Measurements from ENCODE around the gene EXOC4. TPM values are rescaled to one million over a fixed set of nuclear protein-coding genes. Genes with fewer than 3 reads are reported as not detected.

The EXOC4 gene
- total RNA-seq, 1 experiment from 2014 or later = 75.8 TPM

DNA sequence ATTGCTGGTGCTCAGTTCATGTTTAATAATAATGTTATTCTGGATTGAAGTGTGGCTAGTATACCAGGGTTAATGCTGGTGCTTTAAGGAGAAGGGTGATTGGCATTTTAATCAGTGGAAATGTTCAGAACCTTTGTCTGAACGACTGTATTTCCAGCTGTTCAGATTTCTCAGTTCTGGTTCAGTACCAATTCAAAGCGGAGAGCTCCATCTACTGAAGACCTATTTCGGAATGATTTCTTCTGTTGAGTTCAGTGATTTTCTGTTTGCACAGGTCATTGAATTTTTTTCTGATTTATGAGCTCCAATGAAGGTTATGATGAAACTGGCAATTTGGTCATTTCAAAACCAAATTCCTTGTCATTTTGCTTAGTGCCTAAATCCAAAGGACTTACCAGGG lies 160.1 kb downstream of the EXOC4 start:
- Histone ChIP-seq H3K9me3 (ENCODE audit: control insufficient read depth, low read depth, low read length) (no peaks in the 10 kb centered on the region), H3K4me1 (ENCODE audit: insufficient read depth, low read length) (no peaks in the 10 kb centered on the region), H3K27ac (ENCODE audit: insufficient read length, low read depth, low read length) (no peak overlapping the region), H3K4me2 (ENCODE audit: insufficient read depth, insufficient read length, low read length) (no peak overlapping the region), H4K5ac (ENCODE audit: insufficient read length, low read depth, low read length) (no peak overlapping the region), H3T11ph (ENCODE audit: low read length) (no peak overlapping the region), H3K79me2 (ENCODE audit: insufficient read depth, low read length) (no peaks in the 10 kb centered on the region), H2BK12ac (ENCODE audit: insufficient read length, low read depth, low read length) (no peak overlapping the region), H4K91ac (ENCODE audit: insufficient read length, low read depth, low read length) (no peak overlapping the region), H3K14ac (ENCODE audit: insufficient read depth, low read length) (no peak overlapping the region), H2BK120ac (ENCODE audit: low read depth, low read length, poor library complexity, severe bottlenecking) (no peak overlapping the region), H3K79me1 (ENCODE audit: insufficient read depth, low read depth, low read length, poor library complexity, severe bottlenecking) (no peaks in the 10 kb centered on the region), H3K4ac (ENCODE audit: low read depth, low read length) (no peak overlapping the region), H3K18ac (ENCODE audit: insufficient read length, low read depth, low read length) (no peak overlapping the region), H2BK20ac (ENCODE audit: low read depth, low read length, poor library complexity, severe bottlenecking) (no peak overlapping the region), H4K8ac (replicated peaks; ENCODE audit: insufficient read length, low read depth, low read length) (no peak overlapping the region), H3K56ac (ENCODE audit: insufficient read length, low read depth, low read length) (no peak overlapping the region), H2AK5ac (ENCODE audit: insufficient read length, low read length) (no peak overlapping the region), H2AFZ (ENCODE audit: low read length) (no peak overlapping the region), H3K27me3 (ENCODE audit: insufficient read depth, low read length) (no peaks in the 10 kb centered on the region), H4K20me1 (ENCODE audit: control insufficient read depth, insufficient read depth, insufficient read length) (no peaks in the 10 kb centered on the region), H3K23me2 (ENCODE audit: insufficient read length, low read depth, low read length, poor library complexity, severe bottlenecking) (no peaks in the 10 kb centered on the region), H3K9ac (ENCODE audit: extremely low read depth, insufficient read length, low read length) (no peak overlapping the region), H2BK5ac (ENCODE audit: insufficient read length, low read length) (no peak overlapping the region), H2BK15ac (ENCODE audit: low read depth, low read length) (no peak overlapping the region), H3K23ac (ENCODE audit: insufficient read length, low read depth, low read length) (no peak overlapping the region)
- WGBS (ENCODE audit: extremely low coverage, insufficient read length, low lambda C conversion rate) = no CpG with 5 or more reads among the region's 3 CpGs
- Mint-ChIP-seq H3K4me3 (no peak overlapping the region), H3K27ac (no peak overlapping the region; a peak in 1 of 7 replicates), H3K4me1 (peaks cover 5 to 6% of the 10 kb centered on the region in 2 experiments; a peak in 3 of 4 replicates), H3K27me3 (ENCODE audit: low read depth) (no peaks in the 10 kb centered on the region), H3K36me3 (ENCODE audit: insufficient read depth in 1 of 3, low read depth in 3 of 3) (peaks cover 0 to 1% (median 0%) of the 10 kb centered on the region in 3 experiments; a peak in 2 of 7 replicates), H3K9me3 (no peaks in the 10 kb centered on the region)
- DNase-seq = no peak
- no peak for TF ChIP-seq CTCF (conservative IDR thresholded peaks at IDR 0.05)
